Left ventricle myocardium inferior (tissue), 1 donor: ENCODE data around the gene ZNF132. TPM values are rescaled to one million over a fixed set of nuclear protein-coding genes. Genes with fewer than 3 reads are reported as not detected.

Experiments
- DNase-seq: peaks from one replicate; pipeline ENCODE4 v3.0.0-alpha.2; 2020
- H3K27ac ChIP-seq: fragments of 200-600 bp; replicated peaks from 2 replicates; pipeline ENCODE4 v1.8.0; 2021
- H3K27me3 ChIP-seq: fragments of 200-600 bp; 2 replicates; pipeline ENCODE4 v1.8.0; 2021; ENCODE audit warnings: low read depth
- H3K36me3 ChIP-seq: fragments of 200-600 bp; 2 replicates; pipeline ENCODE4 v1.8.0; 2021
- H3K4me1 ChIP-seq: fragments of 200-600 bp; 2 replicates; pipeline ENCODE4 v1.8.0; 2021
- H3K4me3 ChIP-seq: fragments of 200-600 bp; 2 replicates; pipeline ENCODE4 v1.8.0; 2021; ENCODE audit warnings: mild to moderate bottlenecking, moderate library complexity
- H3K9me3 ChIP-seq: fragments of 200-600 bp; replicated peaks from 2 replicates; pipeline ENCODE4 v1.8.0; 2021
- intact Hi-C: fragments of 100-400 bp; cut with micrococcal nuclease; formaldehyde crosslinking; loops from one replicate; pipeline ENCODE4 v1.11.0; 2022
- total RNA-seq: library from RNA; stranded (reverse); fragmentation: NEBNext Ultra II Directional; extraction: Animal tissue kit (Norgen Biotek cat#: 25700); gene quantifications from one replicate; pipeline ENCODE4 v1.2.1, GENCODE V29; 2021
- TF ChIP-seq, protein P1 (sequence below): fragments of 200-600 bp; IDR thresholded peaks from 2 replicates; pipeline ENCODE4 v1.8.0; 2021; ENCODE audit warnings: antibody characterized with exemption, mild to moderate bottlenecking, borderline replicate concordance
- donor health status: DM: no; HTN: yes; CAD: no; lungs with severe emphysema.

ZNF132 gene
- total RNA-seq, 1 donor from 2014 or later = 5.7 TPM

DNA sequence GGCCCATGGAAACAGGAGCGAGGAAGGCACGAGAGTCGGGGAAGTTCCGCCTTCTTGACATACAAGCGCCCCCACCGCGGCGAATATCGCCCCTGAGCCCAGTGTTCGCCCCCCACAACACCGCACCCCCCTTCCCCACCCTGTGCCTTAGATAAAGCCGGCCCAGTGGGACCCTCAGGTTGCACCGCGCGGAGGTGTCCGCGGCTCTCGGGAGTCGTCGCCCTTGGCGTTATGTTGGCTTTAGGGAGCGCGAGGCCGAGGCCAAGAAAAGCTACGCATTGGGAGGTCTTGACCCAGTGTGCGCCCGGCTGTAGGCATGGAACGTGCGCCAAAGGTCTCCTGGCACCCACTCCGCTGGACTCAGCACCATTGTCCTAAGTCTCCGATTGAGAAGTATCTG lies 603 bp upstream of the ZNF132 start:
- intact Hi-C loops = no loop called here
- Histone ChIP-seq H3K4me1 (peaks cover 28% of the 10 kb centered on the region), H3K9me3 (peaks cover 38% of the 10 kb centered on the region), H3K27ac (peak overlapping the region; percentile 82), H3K4me3 (peak overlapping the region; percentile 84), H3K36me3 (peaks cover 31% of the 10 kb centered on the region), H3K27me3 (no peaks in the 10 kb centered on the region)
- no peak for DNase-seq
- TF ChIP-seq, protein P1, sequence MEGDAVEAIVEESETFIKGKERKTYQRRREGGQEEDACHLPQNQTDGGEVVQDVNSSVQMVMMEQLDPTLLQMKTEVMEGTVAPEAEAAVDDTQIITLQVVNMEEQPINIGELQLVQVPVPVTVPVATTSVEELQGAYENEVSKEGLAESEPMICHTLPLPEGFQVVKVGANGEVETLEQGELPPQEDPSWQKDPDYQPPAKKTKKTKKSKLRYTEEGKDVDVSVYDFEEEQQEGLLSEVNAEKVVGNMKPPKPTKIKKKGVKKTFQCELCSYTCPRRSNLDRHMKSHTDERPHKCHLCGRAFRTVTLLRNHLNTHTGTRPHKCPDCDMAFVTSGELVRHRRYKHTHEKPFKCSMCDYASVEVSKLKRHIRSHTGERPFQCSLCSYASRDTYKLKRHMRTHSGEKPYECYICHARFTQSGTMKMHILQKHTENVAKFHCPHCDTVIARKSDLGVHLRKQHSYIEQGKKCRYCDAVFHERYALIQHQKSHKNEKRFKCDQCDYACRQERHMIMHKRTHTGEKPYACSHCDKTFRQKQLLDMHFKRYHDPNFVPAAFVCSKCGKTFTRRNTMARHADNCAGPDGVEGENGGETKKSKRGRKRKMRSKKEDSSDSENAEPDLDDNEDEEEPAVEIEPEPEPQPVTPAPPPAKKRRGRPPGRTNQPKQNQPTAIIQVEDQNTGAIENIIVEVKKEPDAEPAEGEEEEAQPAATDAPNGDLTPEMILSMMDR = no peak

DNA sequence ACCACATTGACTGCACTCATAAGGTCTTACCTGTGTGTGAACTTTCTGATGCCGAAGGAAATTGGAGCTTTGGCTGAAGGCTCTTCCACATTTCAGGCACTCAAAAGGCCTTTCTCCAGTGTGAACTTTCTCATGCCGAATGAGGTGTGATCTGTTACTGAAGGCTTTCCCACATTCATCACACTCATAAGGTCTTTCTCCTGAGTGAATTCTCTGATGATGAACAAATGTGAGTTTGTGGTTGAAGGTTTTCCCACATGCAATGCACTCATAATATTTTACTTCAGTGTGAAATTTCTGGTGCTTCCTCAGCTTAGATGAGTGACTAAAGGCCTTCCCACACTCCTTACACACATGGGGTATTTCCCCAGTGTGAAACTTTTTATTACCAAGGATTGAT lies 5.7 kb downstream of the ZNF132 start:
- DNase-seq = no peak
- peaks cover 100% of the 10 kb centered on the region for H3K9me3 ChIP-seq
- peaks cover 9% of the 10 kb centered on the region for H3K4me1 ChIP-seq
- intact Hi-C loops = no loop called here
- H3K36me3 ChIP-seq = peaks cover 89% of the 10 kb centered on the region
- H3K27ac ChIP-seq = no peak overlapping the region
- H3K27me3 ChIP-seq = no peaks in the 10 kb centered on the region
- H3K4me3 ChIP-seq = no peak overlapping the region
- TF ChIP-seq, protein P1 = no peak

DNA sequence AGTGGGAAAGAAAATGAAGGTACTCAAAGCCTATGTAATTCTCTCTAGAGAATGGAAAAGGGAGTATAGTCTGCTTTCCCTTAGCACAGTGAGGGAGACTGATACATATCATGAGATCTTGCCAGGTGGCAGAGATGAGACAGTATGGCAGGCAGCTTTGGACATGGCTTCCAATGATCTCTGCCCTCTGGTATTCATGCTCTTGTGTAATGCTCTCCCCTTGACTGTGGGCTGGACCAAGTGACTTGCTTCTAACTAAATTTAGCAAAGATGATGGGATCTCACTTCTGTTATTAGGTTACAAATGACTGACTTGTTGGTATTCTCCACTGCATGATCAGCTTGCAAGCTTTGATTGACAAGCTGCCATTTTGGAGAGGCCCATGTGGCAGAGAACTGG lies 10.2 kb downstream of the ZNF132 start:
- Histone ChIP-seq H3K4me1 (no peaks in the 10 kb centered on the region), H3K4me3 (no peak overlapping the region), H3K36me3 (peaks cover 49% of the 10 kb centered on the region), H3K27ac (no peak overlapping the region), H3K9me3 (peaks cover 90% of the 10 kb centered on the region), H3K27me3 (no peaks in the 10 kb centered on the region)
- no peak for DNase-seq
- intact Hi-C loops = no loop called here
- TF ChIP-seq, protein P1 = no peak

DNA sequence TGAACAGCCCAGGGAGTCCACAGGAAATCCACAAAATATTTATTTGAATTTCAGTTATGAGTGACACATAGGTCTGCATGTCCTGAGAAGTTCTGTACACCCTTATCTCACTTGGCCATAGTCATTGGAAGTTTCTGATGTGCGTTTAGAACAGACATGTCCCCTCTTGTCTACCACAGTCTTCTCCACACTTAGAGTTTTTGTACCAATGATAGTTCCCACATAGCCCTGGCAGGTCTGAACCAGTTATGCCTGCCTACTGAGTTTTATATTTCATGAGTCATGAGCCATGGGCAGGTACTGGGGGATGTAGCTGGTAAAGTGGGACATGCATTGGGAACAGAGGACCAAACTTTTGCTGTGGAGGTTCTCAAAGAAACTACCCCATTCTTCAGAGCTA lies 11.3 kb downstream of the ZNF132 start:
- peaks cover 38% of the 10 kb centered on the region for H3K36me3 ChIP-seq
- no peak overlapping the region for H3K4me3 ChIP-seq
- intact Hi-C loops = no loop called here
- no peak overlapping the region for H3K27ac ChIP-seq
- no peaks in the 10 kb centered on the region for H3K27me3 ChIP-seq
- H3K4me1 ChIP-seq = no peaks in the 10 kb centered on the region
- H3K9me3 ChIP-seq = peaks cover 78% of the 10 kb centered on the region
- no peak for DNase-seq
- TF ChIP-seq, protein P1 = no peak

DNA sequence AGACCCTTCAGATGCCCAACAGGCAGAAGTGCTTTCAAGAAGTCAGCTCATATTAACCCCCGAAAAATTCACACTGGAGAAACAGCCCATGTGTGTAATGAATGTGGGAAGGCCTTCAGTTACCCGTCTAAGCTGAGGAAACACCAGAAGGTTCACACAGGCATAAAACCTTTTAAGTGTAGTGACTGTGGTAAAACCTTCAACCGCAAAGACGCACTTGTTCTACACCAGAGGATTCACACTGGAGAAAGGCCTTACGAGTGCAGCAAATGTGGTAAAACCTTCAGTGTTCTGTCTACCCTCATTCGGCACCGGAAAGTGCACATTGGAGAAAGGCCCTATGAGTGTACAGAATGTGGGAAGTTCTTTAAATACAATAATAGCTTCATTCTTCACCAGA lies 22.9 kb downstream of the ZNF132 start:
- H3K27ac ChIP-seq = no peak overlapping the region

More for the DNA sequence above, 22.9 kb downstream of the ZNF132 start:
- intact Hi-C loops = no loop called here
- TF ChIP-seq, protein P1 = no peak
- no peaks in the 10 kb centered on the region for H3K4me1 ChIP-seq
- H3K27me3 ChIP-seq = no peaks in the 10 kb centered on the region
- peaks cover 10% of the 10 kb centered on the region for H3K9me3 ChIP-seq
- no peak overlapping the region for H3K4me3 ChIP-seq
- H3K36me3 ChIP-seq = peaks cover 54% of the 10 kb centered on the region
- DNase-seq = no peak
